Kidney tubule cell (primary cell): ENCODE measurements around the gene COL12A1.

ENCODE experiments used
- DNase-seq: peaks from one replicate; pipeline ENCODE4 v3.0.0-alpha.2; 2018; ENCODE audit warnings: low spot score

The COL12A1 gene

GRCh38 chr6:75142721-75143120, 63.1 kb downstream of the COL12A1 start:
- DNase-seq = no peak

GRCh38 chr6:75135876-75136275, 70.0 kb downstream of the COL12A1 start:
- DNase-seq = no peak

- DNase-seq = no peak
Measured at GRCh38 chr6:75135450-75135849, 70.4 kb downstream of the COL12A1 start.

DNA sequence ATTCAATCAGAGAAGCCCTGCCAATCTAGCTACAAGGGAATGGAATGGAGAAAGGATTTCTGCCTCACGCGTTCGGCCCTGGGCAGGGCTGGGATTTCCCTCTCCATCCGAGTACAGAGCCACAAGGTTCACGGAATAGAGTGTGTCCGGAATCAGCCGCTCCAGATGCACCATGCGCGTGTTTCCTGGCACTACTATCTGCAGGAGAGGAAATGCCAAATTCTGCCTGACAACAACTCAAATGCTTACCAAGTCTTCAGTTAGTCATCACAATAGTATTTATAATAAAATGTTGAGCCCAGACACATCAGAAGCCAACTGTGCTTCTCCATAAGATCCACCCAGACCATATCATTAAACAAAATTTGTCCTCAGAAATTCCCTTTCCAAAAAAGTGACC, 75.1 kb downstream of the COL12A1 start:
- DNase-seq = no peak

DNA sequence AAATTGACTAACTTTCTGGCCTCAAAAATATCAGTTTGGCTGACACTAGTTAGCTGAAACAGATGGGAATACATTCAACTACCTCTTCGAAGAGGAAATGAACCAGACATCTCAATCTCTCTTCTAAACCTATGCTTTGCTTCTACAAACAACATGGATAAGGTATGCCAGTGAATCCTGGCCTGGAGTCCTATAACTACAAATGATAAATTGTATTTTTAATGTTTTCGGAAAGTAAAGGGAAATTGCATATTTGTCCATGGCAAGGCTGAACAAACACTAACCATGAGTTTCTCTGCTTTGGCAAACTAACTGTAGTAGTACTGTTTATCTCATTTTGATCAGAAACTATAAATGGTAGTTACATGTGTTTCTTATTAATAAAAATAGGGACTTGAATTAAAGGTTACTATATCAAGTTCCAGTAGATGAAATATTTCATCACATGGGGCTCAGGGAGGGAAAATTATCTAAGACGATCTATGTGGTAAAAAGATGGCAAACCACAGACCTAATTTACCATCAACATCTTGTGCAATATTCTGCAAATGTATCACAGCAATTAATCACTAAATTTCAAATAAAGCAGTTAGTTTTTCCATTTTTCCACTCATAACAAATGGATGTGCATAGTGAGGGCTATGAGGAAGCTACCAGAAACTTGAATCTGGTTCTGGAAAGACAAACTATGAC, 76.8 kb downstream of the COL12A1 start:
- no peak for DNase-seq

DNA sequence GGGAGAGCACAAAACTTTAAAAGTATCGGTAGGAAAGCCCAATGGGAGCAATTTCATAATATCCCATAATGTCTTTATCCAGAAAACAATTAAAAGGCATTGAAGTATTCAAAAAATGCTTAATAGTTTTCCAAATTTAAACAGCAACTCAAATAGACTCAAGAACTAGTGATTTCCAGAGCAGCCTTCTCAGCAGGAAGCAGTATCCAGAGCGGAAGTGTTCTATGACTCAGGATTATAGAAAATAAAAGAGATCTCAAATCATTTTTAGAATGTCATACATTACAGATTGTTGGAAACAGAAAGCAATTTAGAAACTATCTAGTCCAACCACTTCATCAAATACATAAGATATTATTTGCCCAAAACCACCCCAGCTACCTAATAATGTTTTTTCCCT, 79.3 kb downstream of the COL12A1 start:
- no peak for DNase-seq

- no peak for DNase-seq
Measured at GRCh38 chr6:75124983-75125382, 80.9 kb downstream of the COL12A1 start.

DNA sequence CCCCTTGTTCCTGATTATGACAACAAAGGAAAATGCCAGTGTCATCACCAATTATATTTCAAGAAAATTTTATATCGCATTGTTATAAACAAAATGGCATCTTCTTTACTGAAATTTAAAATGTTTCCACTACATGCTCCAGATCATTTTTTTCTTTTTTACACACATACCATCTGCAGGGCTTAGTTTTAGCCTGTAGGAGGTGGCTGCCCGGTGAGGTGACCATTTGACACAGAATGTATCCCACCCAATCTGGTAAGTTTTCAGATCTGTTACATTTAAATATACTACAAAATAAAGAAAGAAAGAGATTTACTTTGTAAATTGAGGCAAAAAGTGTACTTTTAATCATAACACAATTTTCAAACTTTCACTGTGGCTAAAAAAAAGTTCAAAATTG, 81.8 kb downstream of the COL12A1 start:
- no peak for DNase-seq

DNA sequence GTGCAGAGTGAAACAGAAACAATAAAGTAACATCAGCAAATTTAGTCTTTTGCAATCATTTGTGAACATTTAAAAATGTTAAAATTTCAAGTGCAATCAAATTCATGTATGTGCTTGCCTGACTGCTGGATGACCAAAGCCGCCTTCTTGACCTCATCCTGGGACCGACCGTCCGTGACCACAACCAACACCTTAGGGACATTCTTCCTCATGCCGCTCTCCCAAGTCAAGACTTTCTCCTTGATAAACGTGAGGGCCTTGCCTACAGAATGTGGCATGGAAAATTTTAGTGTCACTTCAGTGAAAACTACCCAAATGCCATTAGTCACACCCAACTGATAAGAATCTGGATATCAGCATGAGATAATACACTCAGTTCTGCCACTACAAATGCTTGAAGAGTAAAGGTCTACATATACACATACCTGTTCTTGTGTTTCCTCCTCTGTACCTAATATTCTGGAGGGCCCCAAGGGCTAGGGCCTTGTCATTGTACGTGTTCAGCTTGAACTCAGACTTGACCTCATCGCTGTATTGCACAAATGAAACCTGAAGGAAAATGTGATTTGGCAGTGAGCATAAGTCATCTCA, 86.8 kb downstream of the COL12A1 start:
- peak; percentile 50 for DNase-seq

- DNase-seq = peak; percentile 2
Measured at GRCh38 chr6:75117701-75118100, 88.2 kb downstream of the COL12A1 start.

DNA sequence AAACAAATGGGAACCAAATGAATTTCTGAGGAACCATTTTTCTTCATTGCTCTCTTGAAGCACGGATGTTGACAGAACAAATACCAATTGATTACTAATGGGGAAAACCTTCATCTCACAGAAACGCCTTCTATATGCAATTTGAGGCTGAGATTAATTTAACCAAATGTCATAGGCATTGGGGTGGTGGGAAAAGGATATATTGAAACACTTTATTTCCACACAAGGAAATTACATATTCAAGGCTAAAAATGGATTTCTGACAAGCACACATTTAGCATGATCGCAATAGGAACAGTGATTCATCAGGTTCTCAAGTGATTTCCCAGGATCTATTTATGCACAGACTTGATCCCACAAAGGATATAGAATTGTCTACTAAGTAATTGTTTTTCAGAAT, 88.9 kb downstream of the COL12A1 start:
- no peak for DNase-seq

DNA sequence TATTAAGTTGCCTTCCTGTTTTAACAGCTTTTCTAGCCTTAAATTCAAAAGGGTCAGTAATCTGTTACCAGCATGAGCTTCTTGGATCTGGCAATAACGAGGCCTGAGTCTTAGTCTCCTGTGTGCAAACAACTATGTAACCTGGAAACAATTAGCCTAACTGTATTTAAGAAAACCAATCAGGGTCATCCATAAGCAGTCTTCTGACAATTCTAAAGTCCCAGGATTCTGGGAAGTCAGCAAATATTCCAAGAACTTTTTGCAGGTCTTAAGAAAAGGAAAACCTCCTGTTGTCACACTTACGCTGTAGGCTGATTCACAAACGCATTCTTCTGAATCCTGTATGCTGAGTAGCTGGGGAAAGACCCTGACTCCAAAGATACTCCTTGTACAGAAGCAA, 90.4 kb downstream of the COL12A1 start:
- peak; percentile 46 for DNase-seq

DNA sequence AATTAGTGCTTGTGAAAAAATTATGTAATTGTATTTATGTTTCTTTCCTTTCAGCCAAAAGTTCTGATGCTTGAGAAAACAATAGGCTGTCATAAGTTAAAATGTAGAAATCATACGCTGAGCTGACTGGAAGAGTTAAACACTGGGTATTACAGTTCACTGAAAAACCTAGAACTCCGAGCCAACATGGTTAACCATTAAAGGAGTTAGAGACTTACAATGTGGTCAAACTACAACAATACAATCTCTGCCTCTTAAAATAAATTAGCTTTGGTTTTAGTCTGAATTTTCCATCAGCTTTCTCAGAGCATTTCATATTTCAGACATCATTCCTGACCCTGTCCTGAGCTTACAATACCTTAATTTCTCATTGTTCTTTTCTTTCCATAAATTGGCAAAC, 91.0 kb downstream of the COL12A1 start:
- DNase-seq = peak; percentile 45

DNA sequence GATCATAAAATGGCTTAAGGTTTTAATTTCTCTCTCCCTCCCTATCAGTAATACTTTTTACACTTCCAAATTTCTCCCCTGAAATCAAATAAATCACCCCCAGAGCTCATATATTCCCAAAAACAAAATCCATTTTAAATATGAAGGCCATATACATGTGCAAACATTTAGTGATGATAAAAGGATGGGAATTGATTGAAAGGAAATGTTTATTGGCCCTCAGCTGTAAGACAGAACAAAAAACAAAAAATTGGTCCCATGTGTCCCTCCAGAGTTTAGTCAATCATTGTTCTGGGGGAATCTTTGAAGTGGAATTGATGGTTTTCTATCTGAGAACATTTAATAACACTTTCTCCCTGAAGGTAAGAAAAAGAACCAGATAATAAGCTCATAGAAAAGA, 91.7 kb downstream of the COL12A1 start:
- DNase-seq = no peak

DNA sequence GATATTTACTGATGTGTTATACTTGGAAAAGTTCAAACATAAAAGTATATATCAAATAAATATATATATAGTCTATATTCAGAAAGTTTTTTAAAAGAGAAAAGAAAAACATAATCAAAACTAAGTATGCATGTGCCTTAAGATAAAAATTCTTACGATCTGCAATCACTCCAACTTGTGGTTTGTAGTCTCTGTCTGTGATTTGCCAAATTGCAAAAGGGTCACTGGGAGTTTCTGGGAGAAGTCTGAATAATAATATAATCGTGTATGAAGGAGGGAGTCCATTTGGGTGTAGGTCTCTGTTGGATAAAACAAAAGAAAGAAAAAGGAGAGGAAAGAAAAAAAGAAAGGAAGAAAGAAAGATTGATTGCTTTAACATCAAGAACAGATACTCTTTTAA, 92.4 kb downstream of the COL12A1 start:
- DNase-seq = no peak

DNA sequence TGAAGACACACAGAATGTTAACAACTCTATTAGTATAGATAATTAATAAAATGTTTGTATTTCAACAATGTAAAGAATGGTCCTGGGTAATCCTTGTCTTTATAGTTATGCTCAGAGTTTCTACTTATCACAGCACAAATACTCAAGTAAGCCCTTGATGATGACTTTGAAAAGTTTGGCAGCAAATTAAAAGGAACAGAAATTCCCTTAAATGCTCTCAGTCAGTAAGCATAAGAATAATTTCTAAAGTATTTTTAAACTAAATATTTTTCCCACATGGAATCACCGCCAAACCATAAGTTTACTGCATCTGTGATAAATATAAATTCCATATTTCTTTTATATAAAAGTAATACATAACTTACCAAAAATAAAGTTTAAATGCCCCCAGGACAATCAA, 96.1 kb downstream of the COL12A1 start:
- no peak for DNase-seq

DNA sequence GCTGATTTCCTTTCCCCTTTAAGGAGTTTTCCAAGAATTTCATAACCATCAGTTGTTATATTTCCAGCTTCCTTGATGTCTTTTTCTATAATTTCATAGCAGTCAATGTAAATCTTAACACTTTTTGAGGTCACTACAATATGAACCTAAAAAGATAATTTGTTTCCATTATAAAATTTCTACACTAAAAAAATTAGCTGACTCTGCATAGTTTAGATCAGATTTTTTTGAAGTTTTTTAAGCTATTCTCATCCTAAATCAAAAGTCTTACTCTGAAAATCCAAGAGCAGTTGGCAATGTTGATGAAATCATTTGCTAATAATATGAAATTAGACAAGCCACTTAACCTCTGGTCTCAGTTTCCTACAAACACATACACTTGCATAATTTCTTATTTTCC, 96.8 kb downstream of the COL12A1 start:
- no peak for DNase-seq

DNA sequence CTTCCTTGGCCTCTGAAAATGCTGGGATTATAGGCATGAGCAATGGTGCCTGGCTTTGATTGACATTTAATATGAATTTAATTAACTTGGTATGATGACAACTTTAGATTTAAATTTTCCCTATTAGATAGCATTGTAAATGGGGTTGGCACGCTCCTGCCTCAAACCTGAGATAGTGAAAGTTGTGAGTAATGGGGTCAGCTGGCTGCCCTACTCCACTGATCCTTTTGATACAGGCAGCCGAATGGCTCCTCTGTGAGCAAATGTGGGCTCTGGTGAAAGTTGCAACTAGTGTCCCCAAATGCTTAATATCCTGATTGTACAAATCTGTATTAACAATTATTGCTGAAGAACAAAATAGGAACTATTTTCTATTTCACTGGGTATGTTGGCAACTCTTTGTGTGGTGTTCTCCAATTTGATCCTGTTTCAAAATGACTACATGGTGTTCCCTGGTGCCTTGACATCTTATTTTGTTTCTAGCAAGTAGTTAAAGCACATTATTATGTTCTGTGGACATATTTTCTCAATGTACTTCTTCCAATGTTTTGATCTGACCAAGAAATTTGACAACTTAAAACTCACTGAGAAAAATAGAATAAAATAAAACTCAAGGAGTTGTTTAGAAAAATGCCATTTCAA, 97.4 kb downstream of the COL12A1 start:
- DNase-seq = no peak

DNA sequence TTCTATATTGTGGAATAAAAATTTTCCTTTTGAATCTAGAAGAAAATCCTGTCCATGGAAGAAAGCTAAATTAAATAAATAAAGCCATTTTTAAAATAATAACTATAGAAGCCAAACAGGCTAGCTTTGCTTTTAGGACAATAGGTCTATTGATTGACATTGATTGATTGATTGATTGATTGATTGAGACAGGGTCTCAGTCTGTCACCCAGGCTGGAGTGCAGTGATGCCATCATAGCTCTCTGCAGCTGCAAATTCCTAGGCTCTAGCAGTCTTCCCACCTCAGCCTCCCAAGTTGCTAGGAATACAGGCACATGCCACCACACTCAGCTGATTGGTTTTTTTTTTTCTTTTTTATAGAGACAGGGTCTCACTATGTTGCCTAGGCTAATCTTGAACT, 97.9 kb downstream of the COL12A1 start:
- DNase-seq = no peak

- DNase-seq = no peak
Measured at GRCh38 chr6:75106426-75106825, 99.4 kb downstream of the COL12A1 start.

DNA sequence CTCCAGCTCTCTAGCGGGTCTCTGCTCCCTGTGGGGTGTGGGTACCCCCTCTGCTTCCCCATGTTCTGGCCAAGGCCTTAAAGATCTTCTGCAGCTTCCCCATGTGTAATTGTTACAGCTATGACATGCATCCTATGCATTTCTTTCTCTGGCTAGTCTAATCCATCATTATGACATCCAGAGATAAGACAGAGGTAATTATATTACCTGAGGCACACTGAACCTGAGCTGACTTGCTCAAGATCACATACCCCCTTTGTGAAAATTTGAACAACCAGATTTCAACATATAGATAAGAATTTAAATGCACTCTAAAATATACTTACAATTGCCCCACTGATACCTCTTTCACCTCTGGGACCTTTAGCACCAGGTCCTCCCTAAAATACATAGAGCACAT, 102.4 kb downstream of the COL12A1 start:
- DNase-seq = no peak

GRCh38 chr6:75102301-75102700, 103.6 kb downstream of the COL12A1 start:
- DNase-seq = no peak

DNA sequence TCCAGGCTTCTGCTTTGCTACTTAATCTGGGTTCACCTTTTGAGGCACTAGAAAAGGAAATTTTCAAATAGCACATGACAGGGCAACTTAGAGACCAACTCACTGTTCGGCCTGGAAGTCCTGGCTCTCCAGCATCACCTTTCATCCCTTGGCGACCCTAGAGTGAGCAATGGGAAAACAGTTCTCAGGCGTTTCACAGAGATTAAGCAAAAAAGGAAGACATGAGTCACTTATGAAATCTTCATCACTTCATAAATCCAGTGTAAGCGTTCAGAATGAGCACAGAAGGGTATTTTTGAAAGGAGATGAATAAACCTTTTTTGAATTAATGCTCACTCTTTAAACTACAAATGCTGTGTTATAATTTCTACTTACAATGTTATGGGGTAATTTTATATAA, 104.0 kb downstream of the COL12A1 start:
- no peak for DNase-seq

- peak; percentile 93 for DNase-seq
Measured at GRCh38 chr6:75098709-75099108, 107.1 kb downstream of the COL12A1 start.
